Measurements from ENCODE around the gene RRBP1.

- TF ChIP-seq REST (IDR thresholded peaks at IDR 0.05; ENCODE audit: insufficient read depth in 1 of 2, low read depth in 2 of 2, low read length in 2 of 2) = no peak
- no peak for TF ChIP-seq TAF1 (IDR thresholded peaks at IDR 0.05; ENCODE audit: borderline replicate concordance, insufficient read depth, low read length)
Observed at GRCh38 chr20:17587824-17588223, 94.2 kb downstream of the RRBP1 start.
